HG03060 (cell line): Measurements from ENCODE around the gene MFN2.

ENCODE experiments used
- ATAC-seq: cut with Tn5 transposase; IDR thresholded peaks from one replicate; pipeline ENCODE4 v1.9.1; 2021; ENCODE audit warnings: low read depth, moderate number of reproducible peaks; ENCODE audit not compliant: unreplicated experiment

Gene MFN2

DNA sequence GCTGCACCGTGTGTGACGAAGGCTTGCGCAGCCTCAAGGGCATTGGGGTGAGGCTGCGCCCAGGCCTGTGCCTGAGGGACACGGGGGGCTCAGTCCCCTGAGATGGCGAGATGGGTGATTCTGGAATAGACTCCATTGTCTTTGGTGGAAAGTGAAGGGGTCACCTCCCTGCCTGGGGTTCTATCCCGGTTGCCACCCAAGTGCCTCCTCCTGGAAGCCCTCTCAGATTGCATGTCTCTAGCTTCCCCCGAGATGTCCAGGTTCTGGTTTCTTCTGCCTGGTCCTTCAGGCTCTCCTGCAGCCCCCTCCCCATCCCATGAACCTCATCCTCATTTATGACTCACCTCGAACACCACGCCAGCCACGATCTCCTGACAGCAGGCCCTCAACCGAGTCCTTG lies 22.3 kb upstream of the MFN2 start:
- ATAC-seq = no peak

DNA sequence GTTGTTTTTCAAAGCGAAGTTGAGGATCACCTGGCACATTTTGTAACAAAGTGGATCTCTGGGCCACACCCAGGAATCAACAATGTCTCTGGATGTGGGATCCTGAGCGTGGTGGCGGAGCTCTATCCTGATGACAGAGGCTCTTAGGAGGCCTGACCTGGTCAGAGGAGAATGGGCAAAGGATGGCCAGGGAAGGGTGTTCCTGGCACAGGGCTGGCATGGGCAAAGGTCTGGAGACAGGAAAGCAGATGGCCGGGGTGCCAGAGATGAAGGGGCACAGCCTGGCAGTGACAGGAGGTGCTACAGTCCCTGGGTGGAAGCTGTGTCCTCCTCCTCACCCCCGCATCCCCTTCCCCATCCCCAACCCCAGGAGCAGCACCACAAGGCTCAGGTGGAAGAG lies 20.0 kb upstream of the MFN2 start:
- ATAC-seq = no peak

GRCh38 chr1:11960715-11961114 lies 19.5 kb upstream of the MFN2 start:
- no peak for ATAC-seq

- ATAC-seq = no peak
Measured at GRCh38 chr1:11961230-11961629, 19.0 kb upstream of the MFN2 start.

GRCh38 chr1:11963622-11964021 lies 16.6 kb upstream of the MFN2 start:
- no peak for ATAC-seq

DNA sequence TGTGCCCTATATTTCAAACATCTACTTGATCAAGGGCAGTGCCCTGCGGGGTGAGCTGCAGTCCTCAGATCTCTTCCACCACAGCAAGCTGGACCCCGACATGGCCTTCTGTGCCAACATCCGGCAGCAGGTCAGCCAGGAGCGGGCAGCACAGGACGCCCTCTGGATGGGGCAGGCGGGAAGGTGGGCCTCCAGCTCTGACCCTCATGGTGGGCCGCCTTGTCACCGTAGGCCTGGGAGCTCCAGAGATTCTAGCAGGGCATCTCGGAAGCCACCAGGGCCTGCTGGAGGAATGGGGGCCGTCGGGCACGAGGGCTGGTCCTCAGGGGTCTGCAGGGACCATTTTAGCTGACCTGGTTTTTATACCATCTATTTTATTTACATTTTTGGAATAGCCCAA lies 15.6 kb upstream of the MFN2 start:
- no peak for ATAC-seq

DNA sequence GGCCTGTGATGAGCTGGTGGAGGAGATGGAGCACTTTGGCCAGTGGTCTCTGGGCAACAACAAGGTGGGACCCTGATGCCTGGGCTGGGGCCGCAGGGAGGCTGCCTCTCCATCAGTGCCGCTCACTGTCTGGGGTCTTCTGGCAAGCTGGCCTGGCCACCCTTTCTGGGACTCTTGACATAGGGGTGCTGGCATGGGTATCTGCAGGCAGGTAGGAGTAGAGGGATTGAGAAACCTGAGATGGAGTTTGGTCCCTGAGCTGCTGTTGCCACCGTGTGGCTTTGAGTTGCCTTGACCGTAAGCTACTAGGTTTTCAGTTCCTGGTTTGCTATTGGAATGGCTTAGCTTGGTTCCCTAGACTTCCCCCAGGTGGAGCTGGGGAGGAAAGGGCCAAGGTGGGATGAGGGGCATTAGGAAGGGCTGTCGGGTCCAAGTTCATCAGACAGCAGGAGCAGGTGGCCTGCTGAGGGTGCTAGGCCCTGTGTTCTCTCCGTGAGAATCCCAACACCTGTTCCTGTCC lies 13.2 kb upstream of the MFN2 start:
- no peak for ATAC-seq

DNA sequence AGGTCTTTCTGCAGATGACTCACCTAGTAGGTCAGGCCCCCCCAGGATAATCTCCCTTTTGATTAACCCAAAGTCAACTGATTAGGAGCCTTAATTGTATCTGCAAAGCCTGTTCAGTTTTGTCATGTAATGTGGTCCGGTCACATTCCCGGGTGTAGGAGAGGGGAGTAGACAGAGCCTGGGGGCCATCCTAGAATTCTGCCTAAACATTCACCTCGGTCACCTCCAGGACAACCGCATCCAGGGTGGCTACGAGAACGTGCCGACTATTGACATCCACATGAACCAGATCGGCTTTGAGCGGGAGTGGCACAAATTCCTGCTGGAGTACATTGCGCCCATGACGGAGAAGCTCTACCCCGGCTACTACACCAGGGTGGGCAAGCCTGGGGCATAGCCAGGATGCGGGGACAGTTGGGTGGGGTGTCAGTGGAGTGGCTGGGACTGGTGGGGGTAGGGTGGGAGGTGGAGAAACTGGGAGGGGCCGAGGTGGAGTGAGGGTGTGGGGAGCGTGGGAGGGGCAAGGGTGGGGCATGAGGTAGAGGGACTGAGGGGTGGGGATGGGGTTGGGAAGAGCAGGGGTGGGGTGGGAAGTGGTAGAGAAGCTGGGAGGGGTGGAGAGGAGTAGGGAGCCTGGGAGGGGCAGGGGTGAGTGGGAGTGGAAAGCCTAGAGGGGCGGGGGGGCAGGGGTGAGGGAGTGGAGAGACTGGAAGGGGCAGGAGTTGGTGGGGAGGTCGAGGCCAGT lies 9.6 kb upstream of the MFN2 start:
- ATAC-seq = no peak

DNA sequence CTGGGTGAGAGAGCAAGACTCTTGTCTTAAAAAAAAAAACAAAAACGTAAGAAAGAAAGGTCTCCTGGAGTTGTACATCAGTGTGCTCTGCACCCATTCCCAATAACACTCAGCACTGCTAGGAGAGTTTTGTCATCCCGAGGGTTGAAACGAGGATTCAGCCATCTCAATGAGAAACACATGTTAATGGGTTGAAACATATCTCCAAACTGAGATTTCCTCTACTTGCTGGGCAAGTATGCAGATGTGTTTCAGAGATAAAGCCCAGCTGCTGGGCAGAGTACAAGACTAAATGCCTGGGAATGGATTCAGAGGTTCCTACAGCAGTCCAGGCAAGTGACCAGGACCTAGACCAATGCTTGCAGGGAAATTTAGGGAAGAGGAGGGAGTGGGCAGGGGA lies 2.6 kb upstream of the MFN2 start:
- no peak for ATAC-seq

DNA sequence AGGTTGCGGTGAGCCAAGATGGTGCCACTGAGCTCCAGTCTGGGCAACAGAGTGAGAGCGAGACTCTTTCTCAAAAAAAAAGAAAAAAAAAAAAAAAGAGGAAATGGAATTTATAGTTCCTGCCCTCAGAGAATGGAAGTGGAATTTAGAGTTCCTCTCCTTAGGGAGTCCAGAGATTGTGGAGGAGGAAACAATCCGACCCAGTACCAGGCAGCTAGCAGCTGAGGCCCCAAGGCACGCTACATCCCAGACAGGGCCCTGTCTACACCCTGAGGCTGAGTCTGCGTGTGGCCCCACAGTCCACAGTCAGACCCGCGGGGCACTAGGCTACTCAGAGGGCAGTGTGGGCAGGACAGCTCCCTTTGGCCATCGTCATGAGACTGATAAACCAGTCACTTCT lies 1.9 kb upstream of the MFN2 start:
- ATAC-seq = no peak

GRCh38 chr1:11979028-11979850 lies 1.0 kb upstream of the MFN2 start:
- no peak for ATAC-seq

GRCh38 chr1:11980676-11980972 lies 380 bp downstream of the MFN2 start:
- ATAC-seq = no peak

DNA sequence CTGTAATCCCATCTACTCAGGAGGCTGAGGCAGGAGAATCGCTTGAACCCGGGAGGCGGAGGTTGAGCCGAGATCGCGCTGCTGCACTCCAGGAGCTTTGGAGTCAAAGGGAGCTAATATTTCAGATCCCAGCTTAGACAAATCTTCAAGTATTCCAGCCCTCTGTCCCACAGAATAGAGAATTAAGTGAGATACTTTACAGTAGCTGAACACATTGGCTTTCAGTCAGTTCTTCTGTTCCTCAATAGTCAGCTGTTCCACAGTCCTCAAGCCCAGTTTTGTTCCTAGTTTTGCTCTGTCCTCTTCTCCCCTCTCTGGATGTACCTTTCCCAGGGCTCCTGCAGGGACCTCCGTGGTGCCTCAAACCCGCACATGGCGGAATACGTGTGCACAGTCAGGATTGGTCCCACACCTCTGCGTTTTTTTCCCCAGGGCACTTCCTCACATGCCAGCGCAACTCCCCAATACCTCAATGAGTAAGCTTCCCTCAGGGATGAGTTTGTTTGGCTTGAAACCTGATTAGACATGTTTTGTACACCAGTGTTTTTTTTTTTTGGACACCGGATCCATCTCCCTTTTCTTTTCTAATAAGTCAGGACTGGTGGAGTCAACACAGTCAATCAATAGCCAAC lies 1.2 kb downstream of the MFN2 start:
- ATAC-seq = no peak

- ATAC-seq = no peak
Measured at GRCh38 chr1:11982010-11982392, 1.8 kb downstream of the MFN2 start.

GRCh38 chr1:11984121-11984520 lies 3.9 kb downstream of the MFN2 start:
- no peak for ATAC-seq

DNA sequence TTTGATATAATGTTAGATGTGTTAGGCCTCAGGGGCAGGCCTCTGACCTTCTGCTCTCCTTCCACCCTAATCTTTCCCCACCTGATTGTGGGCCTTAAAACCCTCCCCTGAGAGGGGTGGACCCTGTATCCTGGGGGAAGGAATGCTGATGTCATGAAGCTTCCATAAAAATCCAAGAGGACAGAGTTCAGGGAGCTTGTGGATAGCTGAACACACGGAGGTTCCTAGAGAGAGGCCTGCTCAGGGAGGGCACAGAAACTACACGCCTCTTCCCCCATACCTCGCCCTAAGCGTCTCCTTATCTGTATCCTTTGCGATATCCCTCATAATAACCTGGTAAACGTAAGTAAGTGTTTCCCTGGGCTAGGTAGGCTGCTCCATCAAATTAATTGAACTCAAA lies 4.3 kb downstream of the MFN2 start:
- ATAC-seq = no peak

GRCh38 chr1:11985171-11985570 lies 4.9 kb downstream of the MFN2 start:
- no peak for ATAC-seq

DNA sequence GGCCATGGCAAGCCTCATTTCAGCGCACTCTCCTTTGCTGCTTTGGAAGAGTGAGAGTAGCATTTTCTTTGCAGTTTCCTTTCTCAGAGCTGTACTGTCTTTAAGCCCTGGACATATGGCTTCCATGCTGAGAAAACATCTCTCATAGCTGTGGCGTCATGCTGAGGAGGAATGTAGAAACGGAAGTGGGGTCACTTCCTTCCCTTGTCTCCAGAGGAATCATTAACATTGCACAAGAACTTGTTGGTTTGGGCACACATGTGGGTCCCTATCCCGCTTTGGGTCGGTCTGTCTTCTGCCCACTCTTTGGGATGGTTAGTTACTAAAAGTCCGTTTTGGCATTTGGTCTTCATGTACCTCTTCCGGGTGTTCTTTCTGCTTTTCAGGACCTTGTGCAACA lies 5.6 kb downstream of the MFN2 start:
- ATAC-seq = no peak

GRCh38 chr1:11989669-11990068 lies 9.4 kb downstream of the MFN2 start:
- no peak for ATAC-seq

GRCh38 chr1:11990303-11991032 lies 10.2 kb downstream of the MFN2 start:
- no peak for ATAC-seq
